ENCODE measurements around the gene VTI1A.
"Not testable (repeated sequence)": the region's sequence is repeated elsewhere in the genome, so short reads cannot be mapped to it uniquely, and the experiment has no call there.

Gene VTI1A

DNA sequence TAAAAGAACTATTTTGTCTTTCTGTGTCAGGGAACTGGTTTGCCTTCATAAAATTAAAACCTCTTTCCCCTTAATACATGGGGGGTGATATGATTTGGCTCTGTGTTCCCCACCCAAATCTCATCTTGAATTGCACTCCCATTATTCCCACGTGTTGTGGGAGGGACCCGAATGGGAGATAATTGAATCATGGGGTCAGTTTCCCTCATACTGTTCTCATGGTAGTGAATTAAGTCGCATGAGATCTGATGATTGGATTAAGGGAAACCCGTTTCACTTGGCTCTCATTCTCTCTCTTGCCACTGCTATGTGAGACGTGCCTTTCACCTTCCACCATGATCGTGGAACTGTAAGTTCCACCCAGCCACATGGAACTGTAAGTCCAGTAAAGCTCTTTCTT lies 142.1 kb downstream of the VTI1A start:
- Mint-ChIP-seq H3K4me1 (ENCODE audit: low read depth) (no peaks in the 10 kb centered on the region), H3K27ac (no peak overlapping the region), H3K36me3 (peaks cover 25% of the 10 kb centered on the region), H3K4me3 (no peak overlapping the region), H3K9me3 (ENCODE audit: low read depth) (no peaks in the 10 kb centered on the region), H3K27me3 (no peaks in the 10 kb centered on the region)

DNA sequence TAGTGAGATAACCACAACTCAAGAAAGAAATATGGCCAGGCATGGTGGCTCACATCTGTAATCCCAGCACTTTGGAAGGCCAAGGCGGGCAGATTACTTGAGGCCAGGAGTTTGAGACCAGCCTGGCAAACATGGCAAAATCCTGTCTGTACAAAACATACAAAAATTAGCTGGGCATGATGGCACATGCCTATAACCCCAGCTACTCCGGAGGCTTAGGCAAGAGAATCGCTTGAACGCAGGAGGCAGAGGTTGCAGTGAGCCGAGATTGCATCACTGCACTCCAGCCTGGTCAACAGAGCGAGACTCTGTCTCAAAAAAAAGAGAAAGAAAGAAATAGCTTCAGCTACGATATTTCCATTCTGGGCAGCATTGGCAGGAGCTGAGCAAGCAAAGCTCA lies 143.8 kb downstream of the VTI1A start:
- H3K9me3 Mint-ChIP-seq (ENCODE audit: low read depth); H3K27me3 Mint-ChIP-seq; H3K27ac Mint-ChIP-seq; H3K4me1 Mint-ChIP-seq (ENCODE audit: low read depth); H3K4me3 Mint-ChIP-seq: not testable (repeated sequence)
- peaks cover 25% of the 10 kb centered on the region for H3K36me3 Mint-ChIP-seq

DNA sequence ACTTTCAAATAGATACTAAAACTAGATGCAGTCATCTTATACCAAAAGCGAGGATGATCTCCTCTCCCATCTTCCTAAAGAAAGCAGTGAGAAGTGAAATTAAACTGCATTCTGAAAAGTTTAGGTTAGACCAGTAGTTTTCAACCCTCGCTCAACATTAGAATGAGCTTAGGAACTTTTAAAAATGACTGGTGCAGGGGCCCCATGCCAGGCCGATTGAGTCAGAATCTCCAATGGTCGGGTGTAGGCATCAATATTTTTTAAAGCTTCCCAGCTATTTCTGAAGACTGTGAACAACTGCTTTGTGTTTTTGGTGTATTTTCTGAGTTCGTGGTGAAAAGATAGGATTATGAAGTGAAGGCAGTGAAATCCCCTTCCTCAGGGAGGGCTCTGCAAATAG lies 146.0 kb downstream of the VTI1A start:
- H3K9me3 Mint-ChIP-seq (ENCODE audit: low read depth), result no peaks in the 10 kb centered on the region

DNA sequence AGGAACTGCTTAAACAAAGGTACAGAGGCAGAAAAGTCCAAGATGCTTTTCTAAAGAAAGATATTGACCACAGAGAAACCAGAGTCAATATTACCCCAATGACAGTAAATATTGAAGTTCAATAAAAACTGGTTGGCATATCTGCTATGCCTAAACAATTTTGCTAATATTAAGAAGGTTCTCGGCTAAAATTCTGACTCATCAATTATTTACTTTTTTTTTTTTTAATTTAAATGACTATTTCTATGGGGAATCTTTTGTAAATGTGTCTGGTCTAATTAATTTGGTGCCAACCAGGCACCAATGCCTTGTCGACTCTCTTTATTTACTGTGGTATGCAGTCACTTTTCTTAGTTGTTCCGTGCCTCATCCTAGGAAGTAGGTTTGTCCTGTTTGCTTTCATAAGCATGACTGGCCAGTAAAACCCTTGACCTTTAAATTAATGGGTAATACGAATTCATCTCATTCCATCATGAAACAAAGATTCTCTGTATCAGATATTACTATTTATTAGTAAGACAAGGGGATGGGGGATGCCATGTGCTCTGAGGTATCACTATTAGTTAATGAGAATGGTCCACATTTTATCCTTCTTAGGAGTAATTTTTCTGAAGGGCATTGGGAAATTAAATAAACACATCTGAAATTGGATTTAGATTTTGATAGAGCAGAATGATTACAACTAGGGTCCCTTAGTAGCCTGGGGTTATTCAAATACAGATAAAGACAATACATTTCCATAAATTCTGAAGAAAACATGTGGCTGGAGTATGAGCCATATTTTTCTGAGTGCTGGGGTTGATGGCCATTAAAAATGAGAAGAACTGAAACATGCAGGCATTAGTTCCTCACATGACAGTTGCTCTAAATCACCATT lies 154.4 kb downstream of the VTI1A start:
- Mint-ChIP-seq H3K27me3 (no peaks in the 10 kb centered on the region), H3K9me3 (ENCODE audit: low read depth) (no peaks in the 10 kb centered on the region), H3K27ac (no peak overlapping the region), H3K4me1 (ENCODE audit: low read depth) (no peaks in the 10 kb centered on the region), H3K36me3 (peaks cover 28% of the 10 kb centered on the region), H3K4me3 (no peak overlapping the region)

More for the DNA sequence above, 146.0 kb downstream of the VTI1A start:
- Mint-ChIP-seq H3K4me3 (no peak overlapping the region), H3K27me3 (no peaks in the 10 kb centered on the region), H3K27ac (no peak overlapping the region), H3K36me3 (peaks cover 21% of the 10 kb centered on the region), H3K4me1 (ENCODE audit: low read depth) (no peaks in the 10 kb centered on the region)

DNA sequence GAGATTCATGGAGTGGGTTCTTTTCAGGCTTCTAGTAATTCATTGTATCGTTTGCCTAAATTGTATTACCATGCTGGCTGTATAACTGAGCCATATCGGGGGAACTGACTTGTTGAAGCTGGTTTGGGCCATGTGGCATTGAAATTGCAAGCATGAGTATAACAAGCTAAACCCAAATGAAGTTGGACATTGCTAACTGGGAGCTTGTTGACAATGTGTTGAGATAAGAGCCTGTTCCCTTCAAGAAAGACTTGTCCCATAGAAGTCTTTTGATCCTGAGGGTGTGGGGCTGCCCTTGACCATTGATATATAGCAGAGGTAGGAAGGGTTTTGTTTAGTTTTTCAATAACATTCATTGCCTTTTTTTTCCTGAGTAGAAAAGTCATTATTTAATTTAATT lies 156.0 kb downstream of the VTI1A start:
- Mint-ChIP-seq H3K27me3 (no peaks in the 10 kb centered on the region), H3K4me1 (ENCODE audit: low read depth) (no peaks in the 10 kb centered on the region), H3K4me3 (no peak overlapping the region), H3K36me3 (peaks cover 30% of the 10 kb centered on the region), H3K27ac (no peak overlapping the region), H3K9me3 (ENCODE audit: low read depth) (no peaks in the 10 kb centered on the region)

DNA sequence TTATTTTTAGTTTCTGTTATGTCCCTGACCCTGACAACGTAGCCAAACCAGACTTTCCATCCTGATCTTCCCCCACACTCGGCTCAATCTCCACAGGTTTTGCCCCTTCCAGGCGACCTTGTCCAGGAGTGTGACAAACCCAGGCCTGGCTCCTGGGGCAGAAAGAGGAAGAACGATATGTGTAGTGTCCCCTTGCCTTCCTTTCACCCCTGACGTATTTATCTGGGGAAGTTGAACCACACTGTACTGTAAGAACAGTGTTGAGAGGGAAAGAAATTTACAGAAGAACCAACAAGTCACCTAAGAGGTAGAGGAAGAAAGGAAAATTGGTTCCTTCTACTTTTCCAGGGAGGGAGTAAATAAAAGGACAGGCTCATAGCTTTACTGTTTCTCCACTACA lies 158.0 kb downstream of the VTI1A start:
- Mint-ChIP-seq H3K27ac (no peak overlapping the region), H3K36me3 (peaks cover 25% of the 10 kb centered on the region), H3K9me3 (ENCODE audit: low read depth) (no peaks in the 10 kb centered on the region), H3K27me3 (no peaks in the 10 kb centered on the region), H3K4me1 (ENCODE audit: low read depth) (no peaks in the 10 kb centered on the region), H3K4me3 (no peak overlapping the region)

DNA sequence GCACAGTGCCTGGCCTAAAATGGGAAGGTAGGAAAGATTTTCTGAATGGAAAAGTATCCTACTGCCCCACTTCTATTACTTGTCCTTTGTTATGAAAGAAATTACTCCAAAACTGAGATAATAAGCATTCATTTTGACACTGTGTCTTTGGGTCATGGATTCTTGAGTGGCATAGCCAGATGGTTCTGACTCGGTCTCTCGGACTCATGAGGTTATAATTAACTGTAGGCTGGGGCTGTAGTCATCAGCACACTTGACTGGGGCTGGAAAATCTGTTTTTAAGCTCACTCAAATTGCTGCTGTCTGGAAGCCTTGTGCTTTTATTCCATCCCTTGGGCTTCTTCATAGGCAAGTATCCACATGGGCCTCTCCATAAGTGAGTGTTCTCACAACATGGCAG lies 160.5 kb downstream of the VTI1A start:
- no peak overlapping the region for H3K27ac Mint-ChIP-seq
- H3K27me3 Mint-ChIP-seq, result no peaks in the 10 kb centered on the region
- H3K9me3 Mint-ChIP-seq (ENCODE audit: low read depth), result no peaks in the 10 kb centered on the region
- no peak overlapping the region for H3K4me3 Mint-ChIP-seq
- no peaks in the 10 kb centered on the region for H3K4me1 Mint-ChIP-seq (ENCODE audit: low read depth)
- peaks cover 27% of the 10 kb centered on the region for H3K36me3 Mint-ChIP-seq

DNA sequence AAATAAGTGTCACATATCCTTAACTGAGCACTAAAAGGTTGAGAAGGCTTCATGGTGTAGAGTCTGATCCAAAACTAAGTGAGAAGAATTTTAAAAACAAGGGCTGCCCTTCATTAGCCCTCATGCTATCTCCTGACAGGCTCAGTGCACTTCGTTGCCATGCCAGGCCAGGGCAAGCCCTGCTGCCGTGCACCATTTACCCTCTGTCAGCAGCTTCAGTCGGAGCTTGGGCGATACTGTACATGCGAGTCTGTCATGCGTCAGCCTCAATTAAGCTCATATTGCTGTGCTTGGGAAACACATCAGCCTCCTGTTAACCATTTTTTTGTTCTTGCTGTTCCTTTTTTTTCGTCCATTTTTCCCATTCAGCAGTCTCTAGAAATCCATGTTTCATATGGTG lies 166.6 kb downstream of the VTI1A start:
- Mint-ChIP-seq H3K27me3 (no peaks in the 10 kb centered on the region), H3K9me3 (ENCODE audit: low read depth) (peaks cover 6% of the 10 kb centered on the region), H3K4me1 (ENCODE audit: low read depth) (no peaks in the 10 kb centered on the region), H3K36me3 (peaks cover 29% of the 10 kb centered on the region), H3K27ac (no peak overlapping the region), H3K4me3 (no peak overlapping the region)

DNA sequence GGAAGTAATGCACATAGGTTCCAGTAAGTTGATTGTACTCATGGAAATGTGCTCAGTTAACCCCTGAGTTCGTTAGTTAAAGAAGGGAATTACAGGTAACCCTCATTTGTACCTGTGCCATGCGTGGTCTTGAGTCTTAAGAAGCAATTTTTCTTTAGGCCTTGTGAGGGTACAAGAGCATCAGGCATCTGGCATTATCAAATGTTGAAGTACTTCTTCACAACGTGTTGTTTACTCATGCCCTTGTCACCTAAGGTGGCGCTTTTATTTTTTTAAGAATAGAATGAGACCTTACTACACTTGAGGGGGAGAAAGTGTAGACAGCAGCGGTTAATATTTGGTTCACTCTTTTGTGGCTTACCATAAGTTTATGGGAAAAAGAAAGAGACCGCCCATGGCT lies 167.1 kb downstream of the VTI1A start:
- Mint-ChIP-seq H3K36me3 (peaks cover 30% of the 10 kb centered on the region), H3K27ac (no peak overlapping the region), H3K4me3 (no peak overlapping the region), H3K4me1 (ENCODE audit: low read depth) (no peaks in the 10 kb centered on the region), H3K9me3 (ENCODE audit: low read depth) (peaks cover 6% of the 10 kb centered on the region), H3K27me3 (no peaks in the 10 kb centered on the region)

DNA sequence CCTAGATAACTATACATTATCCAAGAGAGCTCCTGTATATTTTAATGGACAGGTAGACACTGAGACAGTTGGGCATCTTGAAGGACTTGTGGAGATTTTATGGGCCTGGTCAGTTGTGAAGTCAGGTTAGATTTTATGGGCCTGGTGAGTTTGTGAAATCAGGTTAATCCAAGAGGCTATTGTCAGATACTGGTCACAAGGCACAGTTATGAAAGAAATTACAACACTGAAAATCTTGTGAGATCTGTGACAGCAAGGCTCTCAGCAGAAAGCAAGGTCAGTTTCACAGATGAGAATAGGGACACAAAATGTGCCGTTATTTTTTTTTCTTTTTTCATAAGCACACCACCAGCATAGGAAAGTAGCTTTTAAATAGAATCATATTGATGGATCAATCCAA lies 167.6 kb downstream of the VTI1A start:
- H3K4me3 Mint-ChIP-seq, result no peak overlapping the region
- no peaks in the 10 kb centered on the region for H3K27me3 Mint-ChIP-seq
- H3K9me3 Mint-ChIP-seq (ENCODE audit: low read depth), result peaks cover 6% of the 10 kb centered on the region
- no peak overlapping the region for H3K27ac Mint-ChIP-seq
- no peaks in the 10 kb centered on the region for H3K4me1 Mint-ChIP-seq (ENCODE audit: low read depth)
- H3K36me3 Mint-ChIP-seq, result peaks cover 28% of the 10 kb centered on the region

DNA sequence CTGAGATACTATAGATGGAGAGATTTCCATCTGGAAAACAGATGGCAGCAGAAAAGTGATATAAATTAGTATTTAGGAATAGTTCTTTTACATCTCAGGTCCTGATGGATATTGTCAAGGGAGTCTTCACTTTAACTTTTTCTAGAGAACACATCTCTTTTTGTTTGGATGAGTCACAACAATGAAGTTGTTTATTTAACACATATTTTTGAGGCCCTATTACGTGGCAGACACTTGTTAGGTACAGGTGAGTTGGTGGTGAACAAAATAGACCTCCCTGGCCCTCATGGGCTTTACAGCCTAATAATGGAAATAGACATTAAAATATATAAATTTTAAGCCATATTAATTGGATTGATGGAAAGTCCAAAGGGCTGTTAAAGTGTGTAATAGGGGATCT lies 168.3 kb downstream of the VTI1A start:
- Mint-ChIP-seq H3K27me3 (no peaks in the 10 kb centered on the region), H3K4me3 (no peak overlapping the region), H3K36me3 (peaks cover 32% of the 10 kb centered on the region), H3K27ac (no peak overlapping the region), H3K9me3 (ENCODE audit: low read depth) (peaks cover 6% of the 10 kb centered on the region), H3K4me1 (ENCODE audit: low read depth) (no peaks in the 10 kb centered on the region)

DNA sequence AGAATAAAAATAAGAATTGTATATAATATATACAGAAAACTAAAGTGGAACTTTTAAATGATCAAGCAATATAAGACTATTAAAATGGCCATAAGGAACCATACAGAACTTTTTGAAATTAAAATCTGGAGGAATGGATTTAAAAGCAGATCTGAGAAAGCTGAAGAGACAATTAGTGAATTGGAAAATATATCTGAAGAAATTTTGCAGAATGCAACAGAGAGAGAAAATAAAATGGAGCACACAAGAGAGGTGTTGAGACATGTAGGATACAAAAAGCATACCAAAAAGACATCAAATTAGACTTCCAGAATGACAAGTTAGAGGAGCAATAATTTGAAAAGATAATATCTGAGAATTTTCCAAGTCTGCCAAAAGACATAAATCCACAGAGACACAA lies 169.6 kb downstream of the VTI1A start:
- H3K36me3 Mint-ChIP-seq, result peaks cover 30% of the 10 kb centered on the region

DNA sequence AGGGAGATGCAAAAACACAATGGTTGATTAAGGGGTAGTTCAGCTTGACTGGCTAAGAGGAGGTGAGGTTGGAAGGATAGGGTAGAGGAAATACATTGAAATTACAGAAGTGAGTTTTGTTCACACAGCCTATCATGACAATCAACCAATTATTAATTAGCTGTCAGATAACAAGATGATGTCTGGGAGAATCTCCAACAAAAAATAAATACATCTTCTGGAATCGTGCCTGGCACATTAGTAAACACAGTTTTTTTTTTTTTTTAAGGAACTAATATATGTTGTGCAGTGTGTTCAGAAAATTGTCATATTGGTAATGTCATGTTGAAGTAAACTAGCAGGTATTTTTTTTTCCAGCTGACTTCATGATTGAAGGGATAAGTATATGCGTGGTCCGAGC lies 171.8 kb downstream of the VTI1A start:
- H3K27ac Mint-ChIP-seq, result no peak overlapping the region
- H3K36me3 Mint-ChIP-seq, result peaks cover 24% of the 10 kb centered on the region
- H3K4me3 Mint-ChIP-seq, result no peak overlapping the region
- H3K4me1 Mint-ChIP-seq (ENCODE audit: low read depth), result no peaks in the 10 kb centered on the region
- no peaks in the 10 kb centered on the region for H3K27me3 Mint-ChIP-seq
- H3K9me3 Mint-ChIP-seq (ENCODE audit: low read depth), result peaks cover 6% of the 10 kb centered on the region

More for the DNA sequence above, 169.6 kb downstream of the VTI1A start:
- H3K4me1 Mint-ChIP-seq (ENCODE audit: low read depth), result no peaks in the 10 kb centered on the region
- H3K9me3 Mint-ChIP-seq (ENCODE audit: low read depth), result peaks cover 6% of the 10 kb centered on the region
- no peaks in the 10 kb centered on the region for H3K27me3 Mint-ChIP-seq
- H3K4me3 Mint-ChIP-seq, result no peak overlapping the region
- no peak overlapping the region for H3K27ac Mint-ChIP-seq

DNA sequence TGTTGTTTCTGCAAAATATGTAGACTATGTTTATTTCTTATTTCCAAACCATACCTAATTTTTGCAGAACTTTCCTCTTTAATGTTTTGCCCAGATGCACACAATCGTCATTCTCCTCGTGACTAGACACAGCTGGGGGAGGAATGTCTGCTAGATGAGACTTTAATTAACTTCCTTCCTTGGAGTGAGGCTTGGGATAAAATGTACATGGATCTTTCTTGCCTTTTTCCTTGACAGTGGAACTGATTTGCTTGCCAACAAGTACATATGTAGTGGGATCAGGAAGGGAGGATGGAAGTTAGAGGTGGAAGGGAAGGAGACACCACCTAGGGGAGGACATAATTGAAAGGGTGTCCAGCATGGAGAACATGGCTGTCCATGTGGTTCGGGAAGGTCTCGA lies 172.5 kb downstream of the VTI1A start:
- H3K27me3 Mint-ChIP-seq, result no peaks in the 10 kb centered on the region
- H3K36me3 Mint-ChIP-seq, result peaks cover 24% of the 10 kb centered on the region
- H3K4me3 Mint-ChIP-seq, result no peak overlapping the region
- H3K9me3 Mint-ChIP-seq (ENCODE audit: low read depth), result peaks cover 6% of the 10 kb centered on the region
- H3K4me1 Mint-ChIP-seq (ENCODE audit: low read depth), result no peaks in the 10 kb centered on the region
- H3K27ac Mint-ChIP-seq, result no peak overlapping the region

DNA sequence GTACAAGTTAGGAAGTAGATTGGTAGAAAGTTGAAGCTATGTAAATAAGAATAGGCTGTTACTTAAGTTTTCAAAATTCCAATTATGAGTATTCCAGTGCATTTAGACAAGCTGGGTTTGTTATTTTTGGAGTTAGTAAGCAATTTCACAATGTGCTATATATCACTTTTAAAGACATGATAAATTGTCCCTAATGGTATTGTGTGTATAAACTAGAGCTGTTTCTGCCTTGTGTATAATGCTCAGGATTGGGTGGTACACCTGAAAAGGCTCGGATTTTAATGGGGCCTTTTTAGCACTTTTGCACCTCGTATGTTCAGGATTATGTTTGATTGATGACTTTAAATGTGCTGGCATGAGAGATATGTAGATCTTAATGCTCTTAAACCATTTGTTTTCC lies 175.8 kb downstream of the VTI1A start:
- no peak overlapping the region for H3K27ac Mint-ChIP-seq
- H3K9me3 Mint-ChIP-seq (ENCODE audit: low read depth), result no peaks in the 10 kb centered on the region
- peaks cover 15% of the 10 kb centered on the region for H3K36me3 Mint-ChIP-seq
- H3K27me3 Mint-ChIP-seq, result no peaks in the 10 kb centered on the region
- no peaks in the 10 kb centered on the region for H3K4me1 Mint-ChIP-seq (ENCODE audit: low read depth)
- no peak overlapping the region for H3K4me3 Mint-ChIP-seq

DNA sequence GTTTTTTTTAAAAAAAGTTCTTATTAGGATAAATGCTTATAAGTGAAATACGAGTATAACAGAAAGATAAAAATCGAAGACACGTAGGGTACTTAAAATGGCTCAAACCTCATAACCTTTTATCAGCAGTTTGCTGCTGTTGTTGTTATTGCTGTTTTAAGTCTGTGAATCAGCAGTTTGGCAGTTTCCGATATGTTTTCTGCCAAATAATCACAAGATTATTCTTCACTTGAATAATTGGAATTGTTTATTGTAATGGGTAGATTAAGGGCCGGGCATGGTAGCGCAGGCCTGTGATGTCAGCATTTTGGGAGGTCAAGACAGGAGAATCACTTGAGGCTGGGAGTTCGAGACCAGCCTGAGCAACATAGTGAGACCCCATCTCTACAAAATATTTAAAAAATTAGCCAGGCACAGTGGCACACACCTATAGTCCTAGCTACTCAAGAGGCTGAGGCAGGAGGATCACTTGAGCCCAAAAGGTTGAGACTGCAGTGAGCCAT lies 177.6 kb downstream of the VTI1A start:
- Mint-ChIP-seq H3K4me1 (ENCODE audit: low read depth) (no peaks in the 10 kb centered on the region), H3K36me3 (peaks cover 9% of the 10 kb centered on the region), H3K27me3 (no peaks in the 10 kb centered on the region), H3K9me3 (ENCODE audit: low read depth) (no peaks in the 10 kb centered on the region), H3K4me3 (no peak overlapping the region), H3K27ac (no peak overlapping the region)

Data from activated naive CD8-positive, alpha-beta T cell (primary cell).